A673 (cell line): Measurements from ENCODE around the gene SLC35D3. TPM values are rescaled to one million over a fixed set of nuclear protein-coding genes. Genes with fewer than 3 reads are reported as not detected.

Experiments used
- BruUV-seq: library from RNA; stranded (reverse); fragments of 400-500 nt; replicated peaks from 2 replicates; lab custom pipeline; 2021; lab: Mats Ljungman, UMichigan
- CTCF ChIA-PET: fragments of 300-600 bp; sonication (Branson Sonifier 250); formaldehyde crosslinking; loops from one replicate; lab custom pipeline; 2022; ENCODE audit warnings: antibody characterized with exemption; lab: Charles Lee
- POLR2A ChIA-PET: fragments of 300-600 bp; sonication (Branson Sonifier 250); formaldehyde crosslinking; loops from one replicate; lab custom pipeline; 2022; ENCODE audit warnings: antibody characterized with exemption; ENCODE audit not compliant: low non-redundant PET; lab: Charles Lee
- DNase-seq: peaks from one replicate; pipeline ENCODE4 v3.0.0-alpha.2; 2015; ENCODE audit warnings: low spot score
- H3K27ac ChIP-seq: fragments of 200-600 bp; sonication (generic); 2 replicates; pipeline ENCODE4 v1.5.1; 2016; ENCODE audit warnings: mixed run types, low read depth, mild to moderate bottlenecking, mixed read lengths, antibody characterized with exemption, low read length; ENCODE audit not compliant: poor library complexity, severe bottlenecking
- H3K27me3 ChIP-seq: fragments of 200-600 bp; sonication (generic); replicated peaks from 2 replicates; pipeline ENCODE4 v1.6.1; 2017; ENCODE audit warnings: mixed run types, low read depth, mild to moderate bottlenecking, mixed read lengths, antibody characterized with exemption, low read length; ENCODE audit not compliant: insufficient read depth, poor library complexity
- H3K36me3 ChIP-seq: fragments of 200-600 bp; sonication (generic); 2 replicates; pipeline ENCODE4 v1.6.1; 2016; ENCODE audit warnings: mixed run types, mild to moderate bottlenecking, mixed read lengths, antibody characterized with exemption, low read length; ENCODE audit not compliant: insufficient read depth, poor library complexity, severe bottlenecking
- H3K4me1 ChIP-seq: fragments of 200-600 bp; sonication (generic); 2 replicates; pipeline ENCODE4 v1.6.1; 2017; ENCODE audit warnings: mixed run types, mild to moderate bottlenecking, mixed read lengths, antibody characterized with exemption, low read length; ENCODE audit not compliant: insufficient read depth, poor library complexity, severe bottlenecking
- H3K4me3 ChIP-seq: fragments of 200-600 bp; sonication (generic); 2 replicates; pipeline ENCODE4 v1.5.1; 2016; ENCODE audit warnings: low read depth, mixed run types, mild to moderate bottlenecking, mixed read lengths, low read length; ENCODE audit not compliant: poor library complexity, severe bottlenecking
- H3K9me3 ChIP-seq: fragments of 200-600 bp; sonication (generic); 2 replicates; pipeline ENCODE4 v1.6.1; 2016; ENCODE audit warnings: mixed run types, low read depth, mild to moderate bottlenecking, mixed read lengths, antibody characterized with exemption, low read length; ENCODE audit not compliant: poor library complexity, severe bottlenecking
- CTCF ChIP-seq: fragments of 300-800, 200-600 bp; sonication (generic); conservative IDR thresholded peaks from 2 replicates; pipeline ENCODE4 v1.5.1; 2017; ENCODE audit warnings: low read depth, mild to moderate bottlenecking, antibody characterized with exemption, low read length, moderate library complexity, mixed read lengths
- EZH2 ChIP-seq: fragments of 200-600 bp; sonication (generic); IDR thresholded peaks from 2 replicates; pipeline ENCODE4 v1.6.1; 2017; ENCODE audit warnings: borderline replicate concordance, low read depth, mild to moderate bottlenecking, mixed read lengths, antibody characterized with exemption, low read length; ENCODE audit not compliant: poor library complexity, severe bottlenecking
- intact Hi-C: fragments of 100-400 bp; cut with micrococcal nuclease; formaldehyde crosslinking; loops from one replicate; pipeline ENCODE4 v1.10.0; 2022; ENCODE audit not compliant: unreplicated experiment
- total RNA-seq: library from RNA; stranded (reverse); gene quantifications from 2 replicates; pipeline ENCODE4 v1.2.3, GENCODE V29; 2021

The SLC35D3 gene
- total RNA-seq, 1 experiment from 2014 or later: not detected

GRCh38 chr6:136926383-136926782, 4.3 kb downstream of the SLC35D3 start:
- no peak overlapping the region for H3K27ac ChIP-seq
- no TSS peak for BruUV-seq
- H3K4me3 ChIP-seq: no peak overlapping the region
- H3K27me3 ChIP-seq: peaks cover 42% of the 10 kb centered on the region
- intact Hi-C loops: loop anchor here (5.0 to 10.0 kb wide), 4 partner anchors 79 to 642 kb away; partner anchors contain the start of gene BCLAF1
- H3K4me1 ChIP-seq: peaks cover 17% of the 10 kb centered on the region
- no peaks in the 10 kb centered on the region for H3K36me3 ChIP-seq
- H3K9me3 ChIP-seq: no peaks in the 10 kb centered on the region
- POLR2A ChIA-PET: no interaction called here
- CTCF ChIA-PET: no interaction called here
- DNase-seq: no peak
- no peak for TF ChIP-seq EZH2

GRCh38 chr6:136927292-136927691, 5.2 kb downstream of the SLC35D3 start:
- no peak overlapping the region for H3K27ac ChIP-seq
- H3K4me1 ChIP-seq: peaks cover 9% of the 10 kb centered on the region
- H3K36me3 ChIP-seq: no peaks in the 10 kb centered on the region
- POLR2A ChIA-PET: no interaction called here
- no TSS peak for BruUV-seq
- TF ChIP-seq CTCF (peak; percentile 63), EZH2 (no peak)
- peak; percentile 59 for DNase-seq
- no peaks in the 10 kb centered on the region for H3K9me3 ChIP-seq
- peaks cover 33% of the 10 kb centered on the region for H3K27me3 ChIP-seq
- intact Hi-C loops: loop anchor here (5.0 to 10.0 kb wide), 4 partner anchors 80 to 642 kb away; partner anchors contain the start of gene BCLAF1
- no peak overlapping the region for H3K4me3 ChIP-seq
- CTCF ChIA-PET: no interaction called here

- Histone ChIP-seq H3K27me3 (peaks cover 16% of the 10 kb centered on the region), H3K4me1 (no peaks in the 10 kb centered on the region), H3K4me3 (no peak overlapping the region), H3K36me3 (no peaks in the 10 kb centered on the region), H3K27ac (no peak overlapping the region), H3K9me3 (no peaks in the 10 kb centered on the region)
- ChIA-PET POLR2A (no interaction called here), CTCF (no interaction called here)
- TF ChIP-seq EZH2 (no peak), CTCF (no peak)
- BruUV-seq: no TSS peak
- DNase-seq: no peak
- intact Hi-C loops: no loop called here
Measured at GRCh38 chr6:136930528-136930927, 8.4 kb downstream of the SLC35D3 start.

GRCh38 chr6:136932599-136932998, 10.5 kb downstream of the SLC35D3 start:
- no peak for DNase-seq
- peaks cover 15% of the 10 kb centered on the region for H3K27me3 ChIP-seq
- CTCF ChIA-PET: no interaction called here
- POLR2A ChIA-PET: interaction anchor here (0.7 kb wide), 1 partner anchor 71 kb away, joined by 3 read pairs; no protein-coding TSS in a partner anchor
- no peak overlapping the region for H3K4me3 ChIP-seq
- no peaks in the 10 kb centered on the region for H3K4me1 ChIP-seq
- H3K9me3 ChIP-seq: no peaks in the 10 kb centered on the region
- intact Hi-C loops: no loop called here
- no peaks in the 10 kb centered on the region for H3K36me3 ChIP-seq
- BruUV-seq: no TSS peak
- TF ChIP-seq EZH2 (no peak), CTCF (no peak)
- H3K27ac ChIP-seq: no peak overlapping the region
